H9 (cell line): ENCODE data around the gene ANKRD28. TPM values are rescaled to one million over a fixed set of nuclear protein-coding genes. Genes with fewer than 3 reads are reported as not detected.

Source experiments
- DNase-seq: peaks from one replicate; pipeline ENCODE4 v3.0.0-alpha.2; 2017
- H2AFZ ChIP-seq: one replicate; pipeline ENCODE4 v1.6.1; 2013; ENCODE audit warnings: mild to moderate bottlenecking, low read length, control low read depth, moderate library complexity
- H2AK5ac ChIP-seq: 2 replicates; pipeline ENCODE4 v1.6.1; 2013; ENCODE audit warnings: low read length, control low read depth, mixed read lengths; ENCODE audit not compliant: insufficient read length
- H2BK120ac ChIP-seq: one replicate; pipeline ENCODE4 v1.6.1; 2013; ENCODE audit warnings: low read depth, mild to moderate bottlenecking, low read length, control low read depth, inconsistent platforms; ENCODE audit not compliant: poor library complexity, severe bottlenecking
- H2BK12ac ChIP-seq: 2 replicates; pipeline ENCODE4 v1.6.1; 2013; ENCODE audit warnings: low read length, control low read depth, mixed read lengths, low read depth; ENCODE audit not compliant: insufficient read length
- H2BK15ac ChIP-seq: 2 replicates; pipeline ENCODE4 v1.6.1; 2013; ENCODE audit warnings: low read depth, low read length, control low read depth
- H2BK20ac ChIP-seq: one replicate; pipeline ENCODE4 v1.6.1; 2013; ENCODE audit warnings: low read depth, mild to moderate bottlenecking, low read length, control low read depth, inconsistent platforms; ENCODE audit not compliant: poor library complexity, severe bottlenecking
- H2BK5ac ChIP-seq: 2 replicates; pipeline ENCODE4 v1.6.1; 2013; ENCODE audit warnings: low read length, control low read depth, mixed read lengths; ENCODE audit not compliant: insufficient read length
- H3K14ac ChIP-seq: 2 replicates; pipeline ENCODE4 v1.6.1; 2013; ENCODE audit warnings: low read length, control low read depth; ENCODE audit not compliant: insufficient read depth
- H3K18ac ChIP-seq: 2 replicates; pipeline ENCODE4 v1.6.1; 2013; ENCODE audit warnings: low read depth, mild to moderate bottlenecking, mixed read lengths, low read length, control low read depth; ENCODE audit not compliant: insufficient read length
- H3K23ac ChIP-seq: 2 replicates; pipeline ENCODE4 v1.6.1; 2013; ENCODE audit warnings: low read length, control low read depth, mixed read lengths, low read depth; ENCODE audit not compliant: insufficient read length
- H3K23me2 ChIP-seq: 2 replicates; pipeline ENCODE4 v1.6.1; 2013; ENCODE audit warnings: low read depth, mild to moderate bottlenecking, mixed read lengths, low read length, control low read depth; ENCODE audit not compliant: insufficient read length, poor library complexity, severe bottlenecking
- H3K27ac ChIP-seq: 2 replicates; pipeline ENCODE4 v1.5.1; 2013; ENCODE audit warnings: low read length, control low read depth, mixed read lengths, low read depth; ENCODE audit not compliant: insufficient read length
- H3K27me3 ChIP-seq: 2 replicates; pipeline ENCODE4 v1.6.1; 2013; ENCODE audit warnings: low read length, control low read depth, inconsistent platforms; ENCODE audit not compliant: insufficient read depth
- H3K4ac ChIP-seq: 2 replicates; pipeline ENCODE4 v1.6.1; 2013; ENCODE audit warnings: low read depth, mild to moderate bottlenecking, control low read depth, inconsistent platforms, low read length, moderate library complexity
- H3K4me1 ChIP-seq: 2 replicates; pipeline ENCODE4 v1.6.1; 2013; ENCODE audit warnings: low read length, control low read depth, inconsistent platforms; ENCODE audit not compliant: insufficient read depth
- H3K4me2 ChIP-seq: 2 replicates; pipeline ENCODE4 v1.6.1; 2013; ENCODE audit warnings: low read length, control low read depth, mixed read lengths; ENCODE audit not compliant: insufficient read length, insufficient read depth
- H3K56ac ChIP-seq: 2 replicates; pipeline ENCODE4 v1.6.1; 2013; ENCODE audit warnings: low read depth, mild to moderate bottlenecking, mixed read lengths, low read length, control low read depth; ENCODE audit not compliant: insufficient read length
- H3K79me1 ChIP-seq: 2 replicates; pipeline ENCODE4 v1.6.1; 2013; ENCODE audit warnings: low read depth, mild to moderate bottlenecking, moderate library complexity, low read length, control low read depth, inconsistent platforms; ENCODE audit not compliant: insufficient read depth, poor library complexity, severe bottlenecking
- H3K79me2 ChIP-seq: 2 replicates; pipeline ENCODE4 v1.6.1; 2013; ENCODE audit warnings: low read length, control low read depth, inconsistent platforms; ENCODE audit not compliant: insufficient read depth
- H3K9ac ChIP-seq: 2 replicates; pipeline ENCODE4 v1.6.1; 2013; ENCODE audit warnings: low read length, control low read depth, mixed read lengths; ENCODE audit not compliant: insufficient read length; ENCODE audit errors: extremely low read depth
- H3K9me3 ChIP-seq: one replicate; pipeline ENCODE4 v1.6.1; 2013; ENCODE audit warnings: low read depth, low read length, inconsistent platforms; ENCODE audit not compliant: control insufficient read depth
- H3T11ph ChIP-seq: one replicate; pipeline ENCODE4 v1.6.1; 2013; ENCODE audit warnings: mild to moderate bottlenecking, low read length, control low read depth, inconsistent platforms
- H4K20me1 ChIP-seq: one replicate; pipeline ENCODE4 v1.6.1; 2013; ENCODE audit not compliant: control insufficient read depth, insufficient read length, insufficient read depth
- H4K5ac ChIP-seq: 2 replicates; pipeline ENCODE4 v1.6.1; 2013; ENCODE audit warnings: low read depth, mild to moderate bottlenecking, mixed read lengths, low read length, control low read depth; ENCODE audit not compliant: insufficient read length
- H4K8ac ChIP-seq: replicated peaks from 2 replicates; pipeline ENCODE4 v1.6.1; 2013; ENCODE audit warnings: low read length, control low read depth, mixed read lengths, low read depth; ENCODE audit not compliant: insufficient read length
- H4K91ac ChIP-seq: 2 replicates; pipeline ENCODE4 v1.6.1; 2013; ENCODE audit warnings: low read depth, mild to moderate bottlenecking, moderate library complexity, mixed read lengths, low read length, control low read depth; ENCODE audit not compliant: insufficient read length
- H3K27ac Mint-ChIP-seq, 3 experiments: 2 replicates in 2 of 3; 3 replicates in 1 of 3; pipeline ENCODE4 v1.8.0; 2020 to 2021; ENCODE audit warnings: mixed read lengths in 3 of 3, mild to moderate bottlenecking in 1 of 3, moderate library complexity in 1 of 3
- H3K27me3 Mint-ChIP-seq: 2 replicates; pipeline ENCODE4 v1.8.0; 2021; ENCODE audit warnings: low read depth, mild to moderate bottlenecking, moderate library complexity, mixed read lengths
- H3K36me3 Mint-ChIP-seq, 3 experiments: 2 replicates in 2 of 3; 3 replicates in 1 of 3; pipeline ENCODE4 v1.8.0; 2020 to 2021; ENCODE audit warnings: low read depth in 3 of 3, mixed read lengths in 3 of 3; ENCODE audit not compliant: insufficient read depth in 1 of 3
- H3K4me1 Mint-ChIP-seq, 2 experiments: 2 replicates each; pipeline ENCODE4 v1.8.0; 2020; ENCODE audit warnings: mixed read lengths in 2 of 2
- H3K4me3 Mint-ChIP-seq, 2 experiments: 2 replicates in 1 of 2; 3 replicates in 1 of 2; pipeline ENCODE4 v1.8.0; 2020 to 2021; ENCODE audit warnings: mild to moderate bottlenecking in 2 of 2, mixed read lengths in 2 of 2, moderate library complexity in 1 of 2
- H3K9me3 Mint-ChIP-seq, 2 experiments: 2 replicates in 1 of 2; 3 replicates in 1 of 2; pipeline ENCODE4 v1.8.0; 2020; ENCODE audit warnings: mild to moderate bottlenecking in 2 of 2, mixed read lengths in 2 of 2, moderate library complexity in 1 of 2
- CTCF ChIP-seq: fragments of 200-600 bp; sonication (generic); conservative IDR thresholded peaks from 3 replicates; pipeline ENCODE4 v1.8.0; 2021; ENCODE audit warnings: antibody characterized with exemption, mild to moderate bottlenecking
- total RNA-seq: library from RNA; stranded (reverse); gene quantifications from 2 replicates; pipeline ENCODE4 v1.2.1, GENCODE V29; 2021

The ANKRD28 gene
- total RNA-seq, 1 experiment from 2014 or later = 59.0 TPM

GRCh38 chr3:15819576-15819975, 21.8 kb upstream of the ANKRD28 start:
- Histone ChIP-seq H3K4me1 (no peaks in the 10 kb centered on the region), H2AK5ac (no peak overlapping the region), H2BK20ac (no peak overlapping the region), H2BK5ac (no peak overlapping the region), H3K79me2 (peaks cover 7% of the 10 kb centered on the region; the same call in 1 of the 2 replicates), H2AFZ (no peak overlapping the region), H3T11ph (no peak overlapping the region), H3K27me3 (no peaks in the 10 kb centered on the region), H3K4me2 (no peak overlapping the region), H3K9ac (no peak overlapping the region), H3K4ac (no peak overlapping the region), H3K23me2 (no peaks in the 10 kb centered on the region), H2BK15ac (no peak overlapping the region), H3K18ac (no peak overlapping the region), H2BK12ac (no peak overlapping the region), H4K91ac (no peak overlapping the region), H3K27ac (no peak overlapping the region), H3K14ac (no peak overlapping the region), H2BK120ac (no peak overlapping the region), H4K20me1 (no peaks in the 10 kb centered on the region), H3K79me1 (peaks cover 7% of the 10 kb centered on the region), H3K9me3 (no peaks in the 10 kb centered on the region), H4K8ac (no peak overlapping the region), H3K56ac (no peak overlapping the region), H3K23ac (no peak overlapping the region), H4K5ac (no peak overlapping the region)
- H3K27me3 Mint-ChIP-seq = no peaks in the 10 kb centered on the region
- no peaks in the 10 kb centered on the region for H3K36me3 Mint-ChIP-seq
- no peak for DNase-seq
- no peak for TF ChIP-seq CTCF
- H3K9me3 Mint-ChIP-seq = no peaks in the 10 kb centered on the region
- H3K27ac Mint-ChIP-seq = no peak overlapping the region
- H3K4me3 Mint-ChIP-seq = no peak overlapping the region
- peaks cover 11 to 12% of the 10 kb centered on the region in 2 experiments for H3K4me1 Mint-ChIP-seq
